Nephron (organoid): Measurements from ENCODE around the gene HHIPL1.

Source experiments
- H3K27ac Mint-ChIP-seq, 3 experiments: 2 replicates each; pipeline ENCODE4 v1.8.0; 2020; ENCODE audit warnings: mixed read lengths in 3 of 3, mild to moderate bottlenecking in 2 of 3, moderate library complexity in 1 of 3
- H3K27me3 Mint-ChIP-seq: 2 replicates; pipeline ENCODE4 v1.8.0; 2021; ENCODE audit warnings: low read depth, mild to moderate bottlenecking, moderate library complexity, mixed read lengths
- H3K36me3 Mint-ChIP-seq: 2 replicates; pipeline ENCODE4 v1.8.0; 2020; ENCODE audit warnings: low read depth, mixed read lengths
- H3K4me1 Mint-ChIP-seq: 2 replicates; pipeline ENCODE4 v1.8.0; 2020; ENCODE audit warnings: mixed read lengths
- H3K4me3 Mint-ChIP-seq, 3 experiments: 2 replicates each; pipeline ENCODE4 v1.8.0; 2020; ENCODE audit warnings: mild to moderate bottlenecking in 3 of 3, mixed read lengths in 3 of 3, moderate library complexity in 2 of 3
- H3K9me3 Mint-ChIP-seq: 2 replicates; pipeline ENCODE4 v1.8.0; 2020; ENCODE audit warnings: mixed read lengths
- TF ChIP-seq, protein P1 (sequence below), 3 experiments: fragments of 200-600 bp; sonication (generic); IDR thresholded peaks; one replicate each; pipeline ENCODE4 v1.5.0; 2021; ENCODE audit warnings: antibody characterized with exemption in 3 of 3; ENCODE audit not compliant: unreplicated experiment in 3 of 3

HHIPL1 gene

DNA sequence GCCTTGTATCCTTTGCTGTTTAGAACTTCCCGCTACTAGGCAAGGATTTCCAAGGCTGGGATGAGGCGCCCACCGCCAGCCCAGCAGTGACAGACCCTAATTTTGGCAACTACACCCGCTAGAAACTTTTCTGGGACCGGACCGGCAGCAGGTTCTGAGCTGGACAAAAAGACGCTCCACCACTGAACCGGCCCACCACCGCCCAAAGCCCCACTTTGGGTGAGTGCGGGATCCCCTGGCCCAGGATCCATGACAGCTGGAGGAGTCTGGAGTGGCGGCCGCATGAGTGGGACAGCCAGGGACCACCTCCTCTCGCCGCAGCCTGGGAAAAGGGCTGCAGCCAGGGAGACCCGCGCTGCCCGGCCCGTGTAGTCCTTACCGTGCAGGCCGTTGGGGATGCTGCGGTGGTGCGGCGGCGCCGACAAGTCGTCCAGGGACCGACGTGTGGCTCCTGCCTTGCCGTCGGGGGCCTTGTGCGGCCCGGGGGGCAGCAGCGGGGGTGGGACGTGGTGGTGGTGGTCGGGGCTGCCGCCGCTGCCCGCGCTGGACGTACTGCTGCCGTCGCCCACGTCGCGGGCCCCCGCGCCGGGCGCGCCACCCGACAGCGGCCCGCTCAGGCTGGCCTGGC is 42.0 kb upstream of the HHIPL1 start:
- Mint-ChIP-seq H3K36me3 (no peaks in the 10 kb centered on the region), H3K4me1 (peaks cover 46% of the 10 kb centered on the region), H3K27ac (peak overlapping the region; percentile 70 to 80 (median 79)), H3K27me3 (peaks cover 15% of the 10 kb centered on the region), H3K4me3 (peak overlapping the region; percentile 88 to 89 (median 88)), H3K9me3 (no peaks in the 10 kb centered on the region)
- TF ChIP-seq, protein P1, sequence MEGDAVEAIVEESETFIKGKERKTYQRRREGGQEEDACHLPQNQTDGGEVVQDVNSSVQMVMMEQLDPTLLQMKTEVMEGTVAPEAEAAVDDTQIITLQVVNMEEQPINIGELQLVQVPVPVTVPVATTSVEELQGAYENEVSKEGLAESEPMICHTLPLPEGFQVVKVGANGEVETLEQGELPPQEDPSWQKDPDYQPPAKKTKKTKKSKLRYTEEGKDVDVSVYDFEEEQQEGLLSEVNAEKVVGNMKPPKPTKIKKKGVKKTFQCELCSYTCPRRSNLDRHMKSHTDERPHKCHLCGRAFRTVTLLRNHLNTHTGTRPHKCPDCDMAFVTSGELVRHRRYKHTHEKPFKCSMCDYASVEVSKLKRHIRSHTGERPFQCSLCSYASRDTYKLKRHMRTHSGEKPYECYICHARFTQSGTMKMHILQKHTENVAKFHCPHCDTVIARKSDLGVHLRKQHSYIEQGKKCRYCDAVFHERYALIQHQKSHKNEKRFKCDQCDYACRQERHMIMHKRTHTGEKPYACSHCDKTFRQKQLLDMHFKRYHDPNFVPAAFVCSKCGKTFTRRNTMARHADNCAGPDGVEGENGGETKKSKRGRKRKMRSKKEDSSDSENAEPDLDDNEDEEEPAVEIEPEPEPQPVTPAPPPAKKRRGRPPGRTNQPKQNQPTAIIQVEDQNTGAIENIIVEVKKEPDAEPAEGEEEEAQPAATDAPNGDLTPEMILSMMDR (IDR thresholded peaks at IDR 0.05; ENCODE audit: unreplicated experiment in 3 of 3) = no peak

DNA sequence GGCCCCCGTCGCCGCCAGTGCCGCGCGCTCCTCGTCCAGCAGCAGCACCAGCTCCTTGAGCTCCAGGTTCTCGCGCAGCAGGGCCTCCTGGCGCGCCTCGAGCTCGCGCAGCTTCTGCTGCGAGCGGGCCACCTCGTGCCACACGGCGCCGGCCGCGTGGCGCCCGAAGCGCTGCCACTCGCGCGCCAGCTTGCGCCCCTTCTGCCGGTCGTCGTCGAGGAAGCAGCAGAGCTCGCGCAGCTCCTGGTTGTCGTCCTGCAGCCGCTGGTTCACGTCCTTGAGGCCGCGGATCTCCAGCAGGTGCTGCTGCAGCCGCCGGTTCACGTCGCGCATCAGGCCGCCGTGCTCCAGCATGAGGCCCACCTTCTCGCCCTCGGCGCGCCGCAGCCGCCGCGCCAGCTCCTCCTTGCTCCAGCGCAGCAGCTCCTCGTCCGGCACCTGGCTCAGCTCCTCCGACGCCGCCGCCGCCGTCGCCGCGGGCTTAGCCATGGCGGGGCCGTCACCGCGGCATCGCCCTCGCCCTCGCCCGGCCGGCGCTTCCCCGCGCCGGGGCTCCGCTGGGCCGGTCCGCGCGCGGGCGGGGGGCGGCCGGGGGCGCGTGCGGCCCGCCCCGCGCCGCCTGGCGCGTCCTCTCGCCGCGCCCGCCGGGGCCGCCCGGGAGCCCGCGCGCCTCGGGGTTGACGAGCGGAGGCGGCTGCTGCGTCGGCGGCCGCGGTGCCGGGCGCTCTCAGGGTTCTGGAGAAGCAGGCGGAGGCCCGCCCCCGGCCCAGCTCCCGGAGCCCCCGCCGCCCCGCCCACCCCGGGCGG is 41.3 kb upstream of the HHIPL1 start, which contains the start of gene CCDC85C:
Gene CCDC85C, minus strand, starts transcription at position 737 of the 807 bp plus-strand sequence. Its CDS starts 248 bp downstream, at position 489.
- Mint-ChIP-seq H3K9me3 (no peaks in the 10 kb centered on the region), H3K27ac (peak within 1 kb of the TSS; percentile 73 to 93 (median 90)), H3K4me1 (peaks cover 42% of the 10 kb centered on the region), H3K36me3 (no peaks in the 10 kb centered on the region), H3K4me3 (peak within 1 kb of the TSS; percentile 88 to 91 (median 89)), H3K27me3 (peaks cover 17% of the 10 kb centered on the region)
- TF ChIP-seq, protein P1 (IDR thresholded peaks at IDR 0.05; ENCODE audit: unreplicated experiment in 3 of 3) = no peak

DNA sequence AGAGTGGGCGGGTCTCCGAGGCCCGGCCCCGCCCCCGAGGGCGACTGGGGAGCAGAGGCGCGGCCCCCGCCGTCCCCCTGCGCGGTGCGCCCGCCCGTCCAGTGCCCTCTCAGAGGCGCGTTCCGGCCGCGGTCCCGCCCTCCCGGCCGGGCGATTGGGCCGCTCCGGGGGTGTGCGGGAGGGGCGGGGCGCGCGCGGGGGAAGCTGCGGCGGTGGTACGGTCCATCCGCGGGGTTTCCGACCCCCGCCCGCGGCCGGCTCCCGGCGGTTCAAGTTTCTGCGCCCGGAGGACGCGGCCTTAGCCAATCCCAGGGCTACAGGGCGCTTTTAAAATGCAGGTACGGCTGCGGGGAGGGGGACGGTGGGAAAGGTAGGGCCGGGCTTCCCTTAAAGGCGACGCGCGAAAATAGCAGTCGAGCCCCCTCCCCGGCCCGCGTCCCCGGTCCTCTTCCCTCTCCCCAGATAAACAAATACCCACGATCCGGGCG is 40.6 kb upstream of the HHIPL1 start:
- TF ChIP-seq, protein P1 (IDR thresholded peaks at IDR 0.05; ENCODE audit: unreplicated experiment in 3 of 3) = no peak
- peaks cover 17% of the 10 kb centered on the region for H3K27me3 Mint-ChIP-seq
- H3K36me3 Mint-ChIP-seq = no peaks in the 10 kb centered on the region
- H3K4me3 Mint-ChIP-seq = peak overlapping the region; percentile 82 to 91 (median 85)
- H3K9me3 Mint-ChIP-seq = no peaks in the 10 kb centered on the region
- peaks cover 36% of the 10 kb centered on the region for H3K4me1 Mint-ChIP-seq
- H3K27ac Mint-ChIP-seq = peak overlapping the region; percentile 73 to 93 (median 90)

DNA sequence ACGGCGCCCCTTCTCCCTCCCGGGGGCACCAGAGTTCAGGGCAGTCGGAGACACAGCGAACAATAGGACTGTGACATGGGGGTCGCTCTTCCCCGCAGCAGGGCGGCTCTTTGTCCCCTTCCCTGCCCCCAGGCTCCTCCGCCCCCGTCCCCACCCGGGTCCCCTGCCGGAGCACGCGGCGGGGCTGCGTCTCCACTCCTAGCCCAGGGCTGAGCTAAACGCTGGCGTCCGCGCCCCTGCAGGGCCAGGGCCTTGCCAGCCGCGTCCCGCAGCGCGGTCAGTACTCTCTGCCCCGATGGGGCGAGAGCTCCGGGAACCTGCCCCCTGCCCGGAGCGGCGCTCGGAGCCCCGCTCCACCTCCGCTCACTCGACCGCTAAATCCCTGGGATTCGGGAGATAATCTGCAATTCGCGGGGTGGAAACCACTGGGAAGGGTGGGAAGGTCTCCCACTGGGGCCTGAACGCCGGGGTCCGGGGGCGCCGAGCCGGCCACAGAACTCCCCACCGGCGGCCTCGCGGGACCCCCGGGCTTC is 40.1 kb upstream of the HHIPL1 start:
- TF ChIP-seq, protein P1 (IDR thresholded peaks at IDR 0.05; ENCODE audit: unreplicated experiment in 3 of 3) = no peak
- H3K36me3 Mint-ChIP-seq = no peaks in the 10 kb centered on the region
- H3K4me1 Mint-ChIP-seq = peaks cover 37% of the 10 kb centered on the region
- H3K27me3 Mint-ChIP-seq = peaks cover 17% of the 10 kb centered on the region
- no peaks in the 10 kb centered on the region for H3K9me3 Mint-ChIP-seq
- H3K27ac Mint-ChIP-seq = peak overlapping the region; percentile 73 to 93 (median 90)
- peak overlapping the region; percentile 82 to 91 (median 85) for H3K4me3 Mint-ChIP-seq

DNA sequence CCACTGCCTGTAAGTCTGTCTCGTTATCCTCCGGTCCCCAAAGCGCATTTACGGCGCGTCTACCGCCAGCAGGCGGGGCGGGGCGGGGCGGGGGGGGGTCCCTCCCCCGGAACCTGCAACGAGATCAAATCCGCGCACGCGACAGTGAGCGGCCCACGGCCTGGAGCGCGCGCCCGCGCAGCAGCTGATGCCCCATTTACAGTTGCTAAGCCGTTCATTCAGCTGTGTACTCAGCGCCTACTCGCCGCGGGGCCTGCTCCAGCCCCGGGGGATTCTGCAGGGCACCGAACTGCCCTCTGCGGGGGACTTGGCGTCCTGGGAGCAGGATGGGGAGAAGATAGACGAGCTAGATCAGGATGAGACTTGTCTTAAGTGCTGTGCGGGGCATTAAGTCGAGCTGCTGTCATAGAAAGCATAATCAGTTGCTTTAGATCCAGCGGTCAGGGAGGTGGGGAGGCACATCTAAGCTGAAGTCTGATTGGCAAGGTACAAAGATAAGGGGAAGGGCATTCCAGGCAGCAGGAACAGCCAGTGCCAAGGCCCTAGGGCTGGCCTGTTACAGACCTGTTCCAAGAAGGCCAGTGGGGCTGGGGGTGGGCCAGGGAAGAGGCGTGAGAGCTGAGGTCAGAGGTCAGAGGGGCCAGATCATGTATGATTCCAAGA is 39.5 kb upstream of the HHIPL1 start:
- Mint-ChIP-seq H3K9me3 (no peaks in the 10 kb centered on the region), H3K27ac (peak overlapping the region; percentile 1 to 93 (median 30))

More for the DNA sequence above, 39.5 kb upstream of the HHIPL1 start:
- H3K27me3 Mint-ChIP-seq = peaks cover 17% of the 10 kb centered on the region
- peak overlapping the region; percentile 82 to 91 (median 85) for H3K4me3 Mint-ChIP-seq
- TF ChIP-seq, protein P1 (IDR thresholded peaks at IDR 0.05; ENCODE audit: unreplicated experiment in 3 of 3) = no peak
- H3K36me3 Mint-ChIP-seq = no peaks in the 10 kb centered on the region
- H3K4me1 Mint-ChIP-seq = peaks cover 34% of the 10 kb centered on the region
